SK-N-SH treated with all-trans-retinoic acid at 6 μM for 48 hours (cell line): Measurements from ENCODE around the gene TNK2.

Experiments used
- ARNTL ChIP-seq: fragments of 450-650 bp; formaldehyde crosslinking; IDR thresholded peaks from 2 replicates; pipeline ENCODE4 v1.5.0; 2020; ENCODE audit warnings: low read depth, mild to moderate bottlenecking, moderate library complexity, borderline replicate concordance
- GLIS3 ChIP-seq: fragments of 250-450 bp; sonication (Bioruptor Pico); IDR thresholded peaks from 2 replicates; pipeline ENCODE4 v1.5.0; 2020; ENCODE audit warnings: mild to moderate bottlenecking, moderate library complexity
- TOX ChIP-seq: fragments of 250-450 bp; sonication (Bioruptor Pico); IDR thresholded peaks from 2 replicates; pipeline ENCODE4 v1.8.0; 2021; ENCODE audit warnings: mild to moderate bottlenecking, moderate library complexity, borderline replicate concordance
- ZFP30 ChIP-seq: fragments of 450-650 bp; formaldehyde crosslinking; IDR thresholded peaks from 2 replicates; pipeline ENCODE4 v1.5.0; 2022; ENCODE audit warnings: mild to moderate bottlenecking, moderate library complexity
- TF ChIP-seq, protein P1 (sequence below): fragments of 250-450 bp; sonication (Bioruptor Pico); IDR thresholded peaks from 2 replicates; pipeline ENCODE4 v1.8.0; 2020; ENCODE audit warnings: mild to moderate bottlenecking, moderate library complexity, borderline replicate concordance
- TF ChIP-seq, protein P2 (sequence below): fragments of 250-450 bp; sonication (Bioruptor Pico); IDR thresholded peaks from 2 replicates; pipeline ENCODE4 v1.8.0; 2021; ENCODE audit warnings: low read depth, mild to moderate bottlenecking, moderate library complexity, borderline replicate concordance
- TF ChIP-seq, protein P3 (sequence below): fragments of 250-450 bp; sonication (Bioruptor Pico); IDR thresholded peaks from 2 replicates; pipeline ENCODE4 v1.5.1; 2021; ENCODE audit warnings: mild to moderate bottlenecking, moderate library complexity

DNA sequence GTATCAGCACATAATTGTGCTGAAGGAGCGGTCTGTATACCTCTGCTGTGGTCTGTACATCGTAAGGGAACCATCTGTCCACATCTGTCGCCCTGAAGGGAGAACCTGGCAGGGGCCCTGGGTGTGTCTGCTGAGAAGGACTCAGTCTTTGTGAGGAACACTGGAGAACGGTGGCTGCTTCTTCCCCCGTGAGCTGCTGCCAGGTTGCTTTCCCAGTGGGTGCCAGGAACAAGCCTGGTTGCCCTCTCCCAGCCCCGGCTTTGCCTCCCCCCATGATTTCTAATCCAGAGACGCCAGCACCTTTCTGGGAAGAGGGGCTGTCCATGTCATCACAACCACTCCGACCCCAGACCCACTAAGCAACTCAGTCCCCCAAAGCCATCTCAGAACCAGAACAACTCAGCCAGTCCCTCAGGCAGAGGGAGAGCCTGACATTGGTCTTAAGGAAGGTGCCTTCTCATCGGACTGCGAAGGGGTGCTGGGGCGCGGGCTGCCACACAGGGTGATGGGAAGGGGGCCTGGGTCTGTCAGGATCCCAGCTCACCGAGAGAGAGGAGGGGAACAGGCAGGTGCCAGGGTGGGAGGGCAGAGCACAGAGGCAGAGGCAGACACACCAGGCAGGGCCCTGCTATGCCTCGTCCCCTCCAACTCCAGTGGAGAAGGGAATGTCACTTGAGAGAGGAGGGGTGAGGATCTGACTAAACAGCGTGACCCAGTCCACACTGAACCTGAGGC lies 8.5 kb downstream of the TNK2 start:
- TF ChIP-seq, protein P1, sequence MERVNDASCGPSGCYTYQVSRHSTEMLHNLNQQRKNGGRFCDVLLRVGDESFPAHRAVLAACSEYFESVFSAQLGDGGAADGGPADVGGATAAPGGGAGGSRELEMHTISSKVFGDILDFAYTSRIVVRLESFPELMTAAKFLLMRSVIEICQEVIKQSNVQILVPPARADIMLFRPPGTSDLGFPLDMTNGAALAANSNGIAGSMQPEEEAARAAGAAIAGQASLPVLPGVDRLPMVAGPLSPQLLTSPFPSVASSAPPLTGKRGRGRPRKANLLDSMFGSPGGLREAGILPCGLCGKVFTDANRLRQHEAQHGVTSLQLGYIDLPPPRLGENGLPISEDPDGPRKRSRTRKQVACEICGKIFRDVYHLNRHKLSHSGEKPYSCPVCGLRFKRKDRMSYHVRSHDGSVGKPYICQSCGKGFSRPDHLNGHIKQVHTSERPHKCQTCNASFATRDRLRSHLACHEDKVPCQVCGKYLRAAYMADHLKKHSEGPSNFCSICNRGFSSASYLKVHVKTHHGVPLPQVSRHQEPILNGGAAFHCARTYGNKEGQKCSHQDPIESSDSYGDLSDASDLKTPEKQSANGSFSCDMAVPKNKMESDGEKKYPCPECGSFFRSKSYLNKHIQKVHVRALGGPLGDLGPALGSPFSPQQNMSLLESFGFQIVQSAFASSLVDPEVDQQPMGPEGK (CRISPR knock-in tag): no peak
- TF ChIP-seq TOX (CRISPR knock-in tag): no peak
- no peak for TF ChIP-seq GLIS3 (CRISPR knock-in tag)
- TF ChIP-seq ZFP30: no peak
- TF ChIP-seq ARNTL (CRISPR knock-in tag): no peak
- TF ChIP-seq, protein P2, sequence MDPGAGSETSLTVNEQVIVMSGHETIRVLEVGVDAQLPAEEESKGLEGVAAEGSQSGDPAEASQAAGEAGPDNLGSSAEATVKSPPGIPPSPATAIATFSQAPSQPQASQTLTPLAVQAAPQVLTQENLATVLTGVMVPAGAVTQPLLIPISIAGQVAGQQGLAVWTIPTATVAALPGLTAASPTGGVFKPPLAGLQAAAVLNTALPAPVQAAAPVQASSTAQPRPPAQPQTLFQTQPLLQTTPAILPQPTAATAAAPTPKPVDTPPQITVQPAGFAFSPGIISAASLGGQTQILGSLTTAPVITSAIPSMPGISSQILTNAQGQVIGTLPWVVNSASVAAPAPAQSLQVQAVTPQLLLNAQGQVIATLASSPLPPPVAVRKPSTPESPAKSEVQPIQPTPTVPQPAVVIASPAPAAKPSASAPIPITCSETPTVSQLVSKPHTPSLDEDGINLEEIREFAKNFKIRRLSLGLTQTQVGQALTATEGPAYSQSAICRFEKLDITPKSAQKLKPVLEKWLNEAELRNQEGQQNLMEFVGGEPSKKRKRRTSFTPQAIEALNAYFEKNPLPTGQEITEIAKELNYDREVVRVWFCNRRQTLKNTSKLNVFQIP (CRISPR knock-in tag): no peak
- TF ChIP-seq, protein P3, sequence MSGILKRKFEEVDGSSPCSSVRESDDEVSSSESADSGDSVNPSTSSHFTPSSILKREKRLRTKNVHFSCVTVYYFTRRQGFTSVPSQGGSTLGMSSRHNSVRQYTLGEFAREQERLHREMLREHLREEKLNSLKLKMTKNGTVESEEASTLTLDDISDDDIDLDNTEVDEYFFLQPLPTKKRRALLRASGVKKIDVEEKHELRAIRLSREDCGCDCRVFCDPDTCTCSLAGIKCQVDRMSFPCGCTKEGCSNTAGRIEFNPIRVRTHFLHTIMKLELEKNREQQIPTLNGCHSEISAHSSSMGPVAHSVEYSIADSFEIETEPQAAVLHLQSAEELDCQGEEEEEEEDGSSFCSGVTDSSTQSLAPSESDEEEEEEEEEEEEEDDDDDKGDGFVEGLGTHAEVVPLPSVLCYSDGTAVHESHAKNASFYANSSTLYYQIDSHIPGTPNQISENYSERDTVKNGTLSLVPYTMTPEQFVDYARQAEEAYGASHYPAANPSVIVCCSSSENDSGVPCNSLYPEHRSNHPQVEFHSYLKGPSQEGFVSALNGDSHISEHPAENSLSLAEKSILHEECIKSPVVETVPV (CRISPR knock-in tag): no peak
